ENCODE measurements around the gene VMP1.

DNA sequence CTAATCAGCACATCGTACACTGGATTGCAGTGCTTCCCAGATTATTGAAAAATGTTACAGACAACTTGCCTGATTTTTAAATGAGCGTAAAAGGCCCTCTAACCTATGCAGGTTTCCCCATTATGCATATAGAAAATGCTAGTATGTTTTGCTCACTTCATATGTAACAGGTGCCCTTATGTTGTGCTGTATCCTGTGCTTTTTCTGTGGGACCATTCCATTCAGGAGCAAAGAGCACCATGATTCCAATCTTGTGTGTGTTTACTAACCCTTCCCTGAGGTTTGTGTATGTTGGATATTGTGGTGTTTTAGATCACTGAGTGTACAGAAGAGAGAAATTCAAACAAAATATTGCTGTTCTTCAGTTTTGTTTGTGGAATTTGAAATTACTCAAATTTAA, 13.1 kb upstream of the VMP1 start:
- TF ChIP-seq JUN (CRISPR knock-in tag; IDR thresholded peaks at IDR 0.05) (no peak), TCF7 (CRISPR knock-in tag; IDR thresholded peaks at IDR 0.05; ENCODE audit: low read depth) (no peak), TP53 (CRISPR knock-in tag; IDR thresholded peaks at IDR 0.05) (no peak), MXD4 (CRISPR knock-in tag; IDR thresholded peaks at IDR 0.05; ENCODE audit: borderline replicate concordance) (no peak)
- TF ChIP-seq, protein P1, sequence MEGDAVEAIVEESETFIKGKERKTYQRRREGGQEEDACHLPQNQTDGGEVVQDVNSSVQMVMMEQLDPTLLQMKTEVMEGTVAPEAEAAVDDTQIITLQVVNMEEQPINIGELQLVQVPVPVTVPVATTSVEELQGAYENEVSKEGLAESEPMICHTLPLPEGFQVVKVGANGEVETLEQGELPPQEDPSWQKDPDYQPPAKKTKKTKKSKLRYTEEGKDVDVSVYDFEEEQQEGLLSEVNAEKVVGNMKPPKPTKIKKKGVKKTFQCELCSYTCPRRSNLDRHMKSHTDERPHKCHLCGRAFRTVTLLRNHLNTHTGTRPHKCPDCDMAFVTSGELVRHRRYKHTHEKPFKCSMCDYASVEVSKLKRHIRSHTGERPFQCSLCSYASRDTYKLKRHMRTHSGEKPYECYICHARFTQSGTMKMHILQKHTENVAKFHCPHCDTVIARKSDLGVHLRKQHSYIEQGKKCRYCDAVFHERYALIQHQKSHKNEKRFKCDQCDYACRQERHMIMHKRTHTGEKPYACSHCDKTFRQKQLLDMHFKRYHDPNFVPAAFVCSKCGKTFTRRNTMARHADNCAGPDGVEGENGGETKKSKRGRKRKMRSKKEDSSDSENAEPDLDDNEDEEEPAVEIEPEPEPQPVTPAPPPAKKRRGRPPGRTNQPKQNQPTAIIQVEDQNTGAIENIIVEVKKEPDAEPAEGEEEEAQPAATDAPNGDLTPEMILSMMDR (IDR thresholded peaks at IDR 0.05), result no peak

Data from WTC11 (cell line).